NCI-H748 (cell line): ENCODE measurements around the gene GOLPH3.
"Not testable (repeated sequence)": the region's sequence is repeated elsewhere in the genome, so short reads cannot be mapped to it uniquely, and the experiment has no call there.

Experiments
- DNase-seq: peaks from one replicate; lab custom pipeline; 2025; ENCODE audit not compliant: unreplicated experiment; lab: John Stamatoyannopoulos, UW

GOLPH3 gene

DNA sequence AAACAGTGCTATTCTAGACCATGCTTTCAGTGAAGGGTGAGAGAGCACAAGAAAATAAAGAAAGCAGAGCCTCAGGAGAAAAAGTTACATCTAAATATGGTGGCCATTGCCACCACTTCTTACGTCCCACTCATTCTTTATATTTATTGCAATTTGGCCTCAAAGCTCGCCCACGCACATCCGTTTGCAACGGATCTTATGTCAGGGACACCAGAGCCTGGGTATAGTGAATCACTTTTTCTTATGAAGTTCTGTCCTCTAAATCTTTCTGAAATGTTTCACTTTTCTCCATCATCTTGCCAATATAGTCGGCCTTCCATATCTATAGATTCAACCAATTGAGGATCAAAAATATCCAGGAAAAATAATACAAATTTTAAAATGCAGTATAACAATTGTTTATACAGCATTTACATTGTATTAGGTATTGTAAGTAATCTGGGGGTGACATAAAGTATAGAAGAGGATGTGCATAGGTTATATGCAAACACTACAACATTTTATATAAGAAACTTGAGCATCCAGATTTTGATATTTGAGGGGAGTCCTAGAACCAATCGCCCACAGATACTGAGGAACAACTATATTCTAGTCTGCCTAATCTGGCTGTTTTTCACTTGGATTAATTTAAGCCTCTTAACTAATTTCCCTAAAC is 35.2 kb downstream of the GOLPH3 start:
- DNase-seq, result no peak

DNA sequence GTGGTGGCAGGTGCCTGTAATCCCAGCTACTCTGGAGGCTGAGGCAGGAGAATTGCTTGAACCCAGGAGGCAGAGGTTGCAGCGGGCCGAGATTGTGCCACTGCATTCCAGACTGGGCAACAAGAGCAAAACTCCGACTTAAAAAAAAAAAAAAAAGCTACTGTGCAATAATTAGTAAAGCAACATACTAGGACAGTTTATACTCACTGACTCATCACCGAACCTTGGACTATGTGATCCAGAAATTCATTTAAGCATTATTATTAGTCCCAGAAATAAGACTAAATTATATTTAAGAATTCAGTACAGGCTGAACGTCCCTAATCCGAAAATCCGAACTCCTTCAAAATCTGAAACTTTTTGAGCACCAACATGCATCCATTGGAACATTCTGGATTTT is 37.8 kb downstream of the GOLPH3 start:
- DNase-seq, result no peak

DNA sequence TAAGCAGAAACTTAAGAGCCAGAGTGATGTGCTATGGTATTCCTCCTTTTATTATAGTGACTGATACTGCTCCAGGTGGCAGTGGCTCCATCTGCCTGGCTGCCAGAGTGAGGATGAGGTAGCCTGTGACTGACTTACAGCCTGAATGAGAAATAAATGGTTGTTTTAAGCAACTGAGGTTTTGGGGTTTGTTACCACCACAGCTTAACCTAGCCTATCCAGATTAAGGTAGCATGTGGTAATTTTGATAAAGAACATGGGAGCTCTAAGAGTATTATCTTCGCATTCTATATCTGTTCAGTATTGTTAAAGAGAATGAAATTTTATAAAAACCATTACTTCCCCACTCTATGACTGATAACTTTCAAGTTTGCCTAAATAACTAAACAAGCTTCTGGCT is 39.0 kb downstream of the GOLPH3 start:
- no peak for DNase-seq

DNA sequence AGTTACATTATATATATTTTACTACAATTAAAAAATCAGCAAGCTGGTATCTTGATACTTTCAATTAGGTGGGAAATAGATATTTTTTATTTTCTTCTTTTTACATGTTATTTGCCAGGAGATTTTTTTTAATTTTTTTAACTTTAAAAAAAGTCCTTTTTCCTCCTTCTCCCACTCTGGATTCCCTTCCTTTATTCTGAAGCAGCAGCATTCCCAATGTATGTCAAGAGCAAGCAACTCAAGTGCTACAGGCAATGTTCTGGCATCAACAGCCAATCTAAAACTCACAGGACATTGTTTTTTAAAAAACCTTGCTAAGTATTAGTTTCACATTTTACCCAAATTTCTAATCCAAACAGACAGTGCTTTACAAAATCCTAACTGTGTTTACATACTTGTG is 41.4 kb downstream of the GOLPH3 start:
- no peak for DNase-seq

DNA sequence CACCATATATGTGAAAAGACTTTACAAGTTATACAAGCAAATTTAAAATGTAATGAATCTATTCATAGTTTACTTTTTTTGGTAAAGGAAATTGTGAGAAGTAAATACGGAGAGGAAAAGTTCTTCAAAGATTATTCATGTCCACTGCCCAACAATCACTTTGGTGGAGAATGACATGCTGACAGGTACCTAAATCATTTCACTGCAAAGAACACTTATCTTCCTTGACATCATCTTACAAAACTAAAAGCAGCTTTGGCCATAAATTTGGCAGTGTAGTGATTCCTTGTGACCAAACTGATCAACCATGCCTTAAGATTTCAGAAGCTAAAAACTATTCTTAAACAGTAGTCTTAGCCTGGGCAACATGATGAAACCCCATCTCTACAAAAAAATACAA is 42.5 kb downstream of the GOLPH3 start:
- DNase-seq, result no peak

DNA sequence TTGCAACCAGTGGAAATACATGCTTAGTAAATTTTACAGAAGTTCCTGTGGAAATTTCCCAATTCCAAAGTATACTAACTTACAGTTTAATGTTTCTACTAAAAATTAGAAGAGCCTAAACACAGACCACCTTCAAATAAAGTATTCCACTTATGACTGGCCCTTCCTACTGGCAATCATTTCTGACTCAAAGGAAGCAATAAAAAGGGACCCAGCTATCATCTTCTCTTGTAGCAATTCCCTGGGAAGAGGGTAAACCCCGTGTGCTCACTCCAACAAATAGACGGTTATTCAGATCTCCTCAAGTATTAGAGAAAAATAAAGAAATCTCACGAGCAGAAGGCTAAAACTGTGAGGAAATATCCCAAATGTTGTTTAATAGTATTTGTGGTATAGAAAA is 43.3 kb downstream of the GOLPH3 start:
- no peak for DNase-seq

DNA sequence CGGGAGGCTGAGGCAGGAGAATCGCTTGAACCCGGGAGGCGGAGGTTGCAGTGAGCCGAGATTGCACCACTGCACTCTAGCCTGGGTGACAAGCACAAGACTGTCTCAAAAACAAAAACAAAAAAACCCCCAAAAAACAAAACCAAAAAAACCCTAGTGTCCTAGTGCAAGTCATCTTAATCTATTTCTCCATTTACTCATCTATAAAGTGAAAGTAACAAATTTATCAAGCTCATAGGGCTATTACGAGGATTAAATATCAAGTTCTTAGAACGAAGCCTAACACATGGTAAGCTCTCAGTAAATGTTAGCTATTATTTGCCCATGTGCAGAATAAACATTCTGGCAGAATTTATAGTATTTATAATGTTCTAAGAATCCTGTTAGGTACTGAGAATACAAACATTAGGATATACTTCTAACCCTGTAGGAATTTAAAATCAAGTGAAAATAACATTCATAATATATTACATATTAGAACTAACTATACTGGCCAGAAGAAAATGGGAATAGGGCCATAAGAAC is 45.0 kb downstream of the GOLPH3 start:
- no peak for DNase-seq

DNA sequence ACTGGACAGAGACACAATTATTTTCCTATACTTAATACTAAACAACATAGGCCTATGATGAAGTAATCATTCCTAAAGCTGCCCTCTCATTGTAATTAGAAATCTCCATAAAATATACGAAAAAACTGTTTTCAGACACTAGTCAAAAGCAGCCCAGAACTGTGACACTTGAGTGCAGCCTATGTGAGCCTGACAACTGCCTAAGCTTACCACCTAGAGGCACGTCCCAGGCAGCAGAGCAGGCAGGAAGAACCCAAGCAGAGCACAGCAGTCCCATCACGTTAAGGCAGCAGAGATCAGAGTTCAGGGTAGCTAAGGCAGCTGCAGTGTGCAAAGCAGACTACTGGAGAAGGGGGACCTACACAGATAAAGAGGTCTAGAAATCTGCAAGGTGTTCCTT is 46.4 kb downstream of the GOLPH3 start:
- no peak for DNase-seq

DNA sequence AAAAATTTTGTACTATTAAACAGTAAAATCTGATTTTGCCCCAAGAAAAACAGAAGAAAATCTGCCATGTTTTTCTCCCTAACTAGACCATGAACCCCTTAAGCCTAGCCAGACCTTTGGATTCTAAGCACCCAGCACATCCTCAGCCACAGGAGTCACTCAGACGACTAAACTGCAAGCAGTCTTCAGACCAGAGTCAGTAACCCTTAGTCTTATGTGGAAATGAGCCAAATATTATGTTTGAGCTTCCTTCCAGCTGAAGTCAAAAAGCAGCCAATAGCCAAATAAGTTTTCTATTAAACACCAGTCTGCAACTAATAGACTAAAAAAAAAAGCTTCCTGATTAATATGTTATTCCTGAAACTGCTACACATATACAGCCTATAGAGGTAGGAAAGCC is 47.4 kb downstream of the GOLPH3 start:
- no peak for DNase-seq

DNA sequence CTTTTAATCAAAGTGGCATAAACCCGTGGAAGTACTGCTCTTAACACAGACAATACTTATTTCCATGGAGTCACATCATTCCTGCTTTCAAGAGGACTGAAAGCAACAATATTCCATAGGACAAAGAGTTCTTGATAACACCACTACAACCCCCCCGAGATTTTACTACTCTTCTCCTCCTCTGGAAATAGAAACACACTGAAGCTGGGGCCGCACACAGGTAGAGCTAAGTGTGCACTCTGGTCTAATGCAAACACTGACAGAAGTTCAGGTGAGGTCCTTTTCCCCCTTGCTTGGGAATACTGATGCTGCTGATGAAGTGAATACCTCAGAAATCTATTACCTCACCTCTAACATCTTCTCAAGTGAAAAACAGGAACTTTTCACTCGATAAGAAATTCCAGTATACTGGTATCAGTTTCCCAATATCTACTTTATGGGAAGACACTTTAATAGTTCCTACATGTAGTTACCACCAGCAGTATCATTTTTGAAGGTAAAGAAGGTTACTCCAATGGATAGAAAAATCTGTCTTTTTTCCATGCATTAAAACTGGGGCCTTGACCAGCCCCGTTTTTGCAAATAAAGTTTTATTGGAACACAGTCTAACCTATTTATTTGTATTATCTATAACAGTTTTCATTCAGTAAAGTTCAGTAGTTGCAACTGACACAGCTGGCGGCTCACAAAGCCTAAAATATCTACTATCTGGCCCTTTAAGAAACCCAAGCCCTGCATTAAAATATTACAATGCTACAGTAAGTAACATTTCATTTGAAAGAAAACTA is 50.0 kb downstream of the GOLPH3 start:
- no peak for DNase-seq

DNA sequence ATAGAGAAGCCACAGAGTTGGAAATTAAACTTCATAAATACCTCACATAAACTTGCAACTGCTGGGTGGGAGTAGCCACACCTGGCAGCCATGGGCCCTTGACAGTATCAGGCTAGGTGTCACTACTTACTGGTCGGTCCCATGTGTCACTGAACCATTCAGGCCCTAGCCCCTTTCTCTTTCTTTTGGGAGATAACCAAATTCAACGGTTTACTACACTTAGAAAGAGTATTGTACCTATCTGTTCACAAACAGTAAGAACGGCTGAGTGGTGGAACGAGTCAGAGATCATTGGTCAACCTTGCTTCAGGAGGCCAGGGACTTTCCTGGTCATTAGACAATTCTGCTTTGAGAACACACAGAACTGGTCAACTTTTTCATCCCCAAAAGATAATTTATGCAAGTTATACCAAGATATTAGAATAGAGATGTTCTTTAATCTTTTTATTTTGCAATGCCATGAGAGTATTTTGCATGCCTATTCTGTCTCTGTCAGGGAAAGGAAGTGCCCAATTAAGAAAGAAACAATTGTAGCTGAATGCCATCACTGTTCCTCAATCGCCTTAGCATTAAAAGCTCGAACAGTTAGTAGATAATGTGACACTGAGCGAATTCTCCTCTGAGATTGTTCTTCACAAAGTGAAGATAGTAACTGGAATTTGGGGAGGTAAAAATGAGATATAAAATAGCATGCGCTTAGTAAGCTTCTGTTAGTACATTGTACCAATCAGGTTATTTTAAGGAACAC is 50.9 kb downstream of the GOLPH3 start:
- DNase-seq, result no peak

DNA sequence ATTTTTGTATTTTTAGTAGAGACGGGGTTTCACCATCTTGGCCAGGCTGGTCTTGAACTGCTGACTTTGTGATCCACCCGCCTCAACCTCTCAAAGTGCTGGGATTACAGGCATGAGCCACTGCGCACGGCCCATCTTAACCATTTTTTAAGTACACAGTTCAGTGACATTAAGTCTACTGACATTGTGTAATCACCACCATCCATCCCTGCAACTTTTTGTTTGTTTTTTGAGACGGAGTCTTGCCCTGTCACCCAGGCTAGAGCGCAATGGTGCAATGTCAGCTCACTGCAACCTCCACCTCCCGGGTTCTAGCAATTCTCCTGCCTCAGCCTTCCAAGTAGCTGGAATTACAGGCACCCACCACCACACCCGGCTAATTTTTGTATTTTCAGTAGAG is 55.2 kb downstream of the GOLPH3 start:
- not testable (repeated sequence) for DNase-seq

DNA sequence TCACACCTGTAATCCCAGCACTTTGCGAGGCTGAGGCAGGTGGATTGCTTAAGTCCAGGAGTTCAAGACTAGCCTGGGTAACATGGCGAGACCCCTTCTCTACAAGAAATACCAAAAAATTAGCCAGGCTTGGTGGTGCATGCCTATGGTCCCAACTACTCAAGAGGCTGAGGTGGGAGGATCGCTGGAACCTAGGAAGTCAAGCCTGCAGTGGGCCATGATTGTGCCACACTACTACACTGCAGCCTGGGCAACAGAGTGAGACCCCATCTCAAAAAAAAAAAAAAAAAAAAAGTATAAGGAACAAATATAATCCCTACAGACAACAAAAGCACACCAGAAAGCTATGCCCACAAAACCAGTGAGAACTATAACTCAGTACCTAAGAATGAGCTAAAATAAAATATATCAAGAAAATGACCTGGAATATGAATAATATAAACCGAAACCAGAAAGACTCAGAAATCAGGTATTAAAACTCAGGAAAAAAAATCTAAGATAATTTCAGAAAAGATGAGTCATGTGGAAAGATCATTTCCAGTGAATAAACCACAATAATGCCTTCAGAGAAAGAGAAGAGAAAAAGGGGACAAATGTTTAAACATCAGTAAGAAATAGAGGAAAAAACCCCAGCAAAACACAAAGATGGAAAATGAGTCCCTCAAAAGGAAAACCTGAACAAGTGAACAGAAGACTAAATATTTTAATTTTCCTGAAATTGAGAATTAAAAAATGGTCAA is 57.4 kb downstream of the GOLPH3 start:
- DNase-seq, result no peak

DNA sequence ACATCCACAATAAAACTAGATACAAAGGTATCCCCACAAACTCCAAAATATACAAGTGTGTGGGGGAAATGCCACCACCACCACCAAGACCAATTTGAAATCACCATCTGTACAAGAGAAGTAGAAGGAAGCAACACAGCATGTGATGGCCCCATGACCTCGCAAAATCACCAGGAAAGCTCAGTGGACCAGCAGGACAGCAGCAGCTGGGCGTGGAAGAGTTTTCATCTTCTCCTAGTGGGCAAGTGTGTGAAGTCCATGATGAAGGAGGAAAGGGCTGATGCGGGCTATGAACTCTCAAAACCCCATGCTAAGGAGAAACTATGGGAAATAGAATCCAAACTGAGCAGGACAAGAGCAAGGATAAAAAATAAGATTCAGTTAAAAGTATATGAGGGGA is 58.1 kb downstream of the GOLPH3 start:
- no peak for DNase-seq

DNA sequence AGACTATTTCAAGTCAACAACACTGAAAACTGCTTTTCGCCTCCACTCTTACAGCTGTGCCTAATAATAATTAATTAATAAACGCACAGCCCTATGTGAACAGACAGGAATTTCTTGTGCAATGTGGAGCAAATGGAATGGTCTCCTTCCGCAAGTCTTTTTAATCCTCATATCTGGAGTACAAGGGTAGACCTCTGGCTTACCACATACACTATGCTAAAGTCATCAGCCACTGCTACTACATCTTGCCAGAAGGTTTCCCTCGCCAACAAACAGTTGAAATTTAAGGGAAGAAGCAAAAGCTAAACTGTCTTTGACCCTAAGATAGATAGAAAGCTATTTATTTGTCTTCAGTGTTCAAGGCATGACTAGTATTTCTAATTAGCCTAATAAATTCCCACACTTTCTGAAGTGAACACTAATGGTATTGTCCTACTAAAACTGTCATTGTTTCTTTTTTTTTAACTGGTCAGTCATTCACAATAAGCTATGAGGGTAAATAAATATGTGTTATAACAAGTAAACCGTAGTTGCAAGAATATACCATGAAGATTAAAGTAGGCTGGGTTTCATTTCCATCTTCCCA is 63.9 kb downstream of the GOLPH3 start:
- DNase-seq, result no peak

DNA sequence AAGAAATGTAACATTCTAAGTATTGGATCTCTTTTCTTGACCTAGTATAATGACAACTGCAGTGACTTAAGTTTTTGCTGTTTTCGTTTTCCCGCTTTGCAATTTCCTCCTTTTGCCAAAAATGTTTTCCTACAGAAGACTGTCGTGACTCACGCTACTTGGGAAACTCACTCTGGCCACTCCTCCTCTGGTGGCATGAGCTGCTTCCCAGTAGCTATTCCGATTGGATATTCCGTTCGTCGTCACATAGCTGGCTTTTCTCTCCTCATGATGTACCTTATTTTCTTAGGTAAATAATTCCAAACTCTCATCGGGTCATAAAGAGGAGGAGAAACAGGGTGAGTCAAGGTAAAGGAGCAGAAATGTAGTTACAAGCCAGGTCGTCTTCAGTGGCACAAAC is 64.9 kb downstream of the GOLPH3 start:
- no peak for DNase-seq

DNA sequence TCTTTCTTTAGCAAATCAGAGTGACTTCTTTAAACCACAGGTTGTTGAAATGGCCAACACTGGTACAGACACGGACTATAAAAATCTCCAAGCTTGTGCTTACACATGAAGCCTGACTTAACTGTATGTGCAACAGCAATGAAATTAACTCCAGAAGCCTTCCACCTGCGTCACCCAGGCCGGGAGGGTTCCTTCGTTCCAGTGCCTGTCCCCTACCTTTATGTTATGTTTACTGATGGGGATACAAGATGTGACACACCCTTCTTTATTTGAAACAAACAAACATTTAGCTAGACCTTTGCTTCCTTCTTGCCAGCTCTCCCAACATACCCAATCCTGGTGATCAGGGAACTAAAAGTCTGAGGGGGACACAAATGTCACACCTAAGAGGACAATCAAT is 66.0 kb downstream of the GOLPH3 start:
- no peak for DNase-seq

DNA sequence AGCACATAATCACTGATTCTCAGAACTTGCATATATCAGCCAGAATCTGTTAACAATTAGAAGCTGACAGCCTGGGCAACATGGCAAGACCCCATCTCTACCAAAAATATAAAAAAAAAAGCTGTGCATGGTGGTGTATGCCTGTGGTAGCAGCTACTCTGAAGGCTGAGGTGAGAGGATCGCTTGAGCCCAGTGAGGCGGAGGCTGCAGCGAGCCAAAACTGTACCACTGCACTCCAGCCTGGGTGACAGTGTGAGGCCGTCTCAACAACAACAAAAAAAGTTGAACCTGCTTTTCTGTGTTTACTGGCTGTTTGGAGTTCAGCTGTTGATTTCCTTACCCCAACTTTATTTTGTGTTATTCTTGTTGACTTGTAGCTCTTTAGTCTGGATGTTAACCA is 66.8 kb downstream of the GOLPH3 start:
- no peak for DNase-seq

DNA sequence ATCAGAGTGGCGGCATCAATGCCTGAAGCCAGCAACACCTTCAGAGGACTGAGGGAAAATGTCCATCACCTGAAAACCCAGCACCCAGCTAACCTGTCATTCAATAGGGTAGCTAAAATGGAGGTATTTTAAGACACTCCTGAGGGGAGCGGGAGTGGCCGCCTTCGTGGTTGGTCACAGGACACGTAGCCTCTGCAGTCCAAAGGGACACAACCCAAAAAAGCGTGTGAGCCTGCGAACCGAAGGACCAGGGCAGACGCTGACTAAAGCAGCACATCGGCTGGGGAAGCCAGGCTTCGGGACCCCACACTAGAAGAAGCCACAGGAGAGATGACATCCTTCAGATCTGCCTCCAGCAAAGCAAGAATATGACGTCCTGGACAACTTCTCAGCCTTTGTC is 70.6 kb downstream of the GOLPH3 start:
- no peak for DNase-seq

DNA sequence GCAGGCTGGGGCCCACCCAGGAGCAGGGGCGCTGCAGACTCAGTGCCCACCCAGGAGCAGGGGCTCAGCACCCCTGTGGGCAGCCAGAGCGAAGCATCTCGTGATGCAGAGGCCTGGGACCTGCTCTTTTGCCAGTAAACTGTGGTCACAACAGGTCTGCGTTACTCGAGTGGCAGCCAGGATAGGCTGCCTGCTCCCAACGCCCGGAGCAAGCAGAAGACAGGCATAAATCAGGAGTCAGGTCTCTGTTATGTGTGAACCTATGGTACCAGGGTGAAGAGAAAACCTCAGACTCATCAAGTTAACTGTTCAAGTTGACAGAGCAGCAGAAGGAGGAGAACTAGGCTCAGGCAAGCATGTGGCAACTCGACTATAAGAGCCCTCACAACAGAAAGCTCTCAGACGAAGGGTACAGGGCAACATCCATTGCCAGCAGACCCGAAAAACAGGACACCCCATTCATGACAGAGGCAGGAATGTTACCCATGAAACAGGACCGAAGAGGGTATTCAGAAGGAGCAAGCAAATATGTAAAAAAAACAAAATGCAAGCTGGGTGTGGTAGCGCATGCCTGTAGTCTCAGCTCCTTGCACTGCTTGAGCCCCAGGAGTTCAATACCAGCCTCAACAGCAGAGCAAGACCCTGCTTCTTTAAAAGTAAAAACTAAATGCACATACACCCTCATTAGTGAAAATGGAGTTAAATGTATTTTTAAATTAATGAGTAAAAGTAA is 71.7 kb downstream of the GOLPH3 start:
- no peak for DNase-seq
